ENCODE data around the gene TLE2.

GRCh38 chr19:3068071-3068470 is 39.0 kb upstream of the TLE2 start:
- no peak for TF ChIP-seq CEBPB (IDR thresholded peaks at IDR 0.05)
- TF ChIP-seq EGR1 (IDR thresholded peaks at IDR 0.05), result no peak
- TF ChIP-seq MAX (IDR thresholded peaks at IDR 0.05), result no peak
- no peak for TF ChIP-seq RAD21 (IDR thresholded peaks at IDR 0.05; ENCODE audit: low read depth)
- TF ChIP-seq CREB1 (IDR thresholded peaks at IDR 0.05; ENCODE audit: low read depth), result no peak
- no peak for TF ChIP-seq TCF12 (IDR thresholded peaks at IDR 0.05; ENCODE audit: low read depth)
- TF ChIP-seq REST (IDR thresholded peaks at IDR 0.05; ENCODE audit: low read depth), result no peak
- TF ChIP-seq EP300 (IDR thresholded peaks at IDR 0.05; ENCODE audit: borderline replicate concordance), result no peak
- TF ChIP-seq TAF1 (IDR thresholded peaks at IDR 0.05; ENCODE audit: low read depth), result no peak
- TF ChIP-seq USF1 (IDR thresholded peaks at IDR 0.05), result no peak
- TF ChIP-seq FOXM1 (IDR thresholded peaks at IDR 0.05; ENCODE audit: borderline replicate concordance, low read depth), result no peak
- TF ChIP-seq YY1 (IDR thresholded peaks at IDR 0.05; ENCODE audit: low read depth), result no peak
- TF ChIP-seq TEAD4 (IDR thresholded peaks at IDR 0.05), result no peak
- TF ChIP-seq NFIC (IDR thresholded peaks at IDR 0.05), result no peak

All from Ishikawa (cell line).